Measurements from ENCODE around the gene ADGRG3. TPM values are rescaled to one million over a fixed set of nuclear protein-coding genes. Genes with fewer than 3 reads are reported as not detected.
A peak's percentile ranks its signal among the peaks of the same experiment; 100 is the strongest.

Gene ADGRG3
- polyA plus RNA-seq, 3 donors, result 0.41 to 1.0 TPM; not detected in 1

DNA sequence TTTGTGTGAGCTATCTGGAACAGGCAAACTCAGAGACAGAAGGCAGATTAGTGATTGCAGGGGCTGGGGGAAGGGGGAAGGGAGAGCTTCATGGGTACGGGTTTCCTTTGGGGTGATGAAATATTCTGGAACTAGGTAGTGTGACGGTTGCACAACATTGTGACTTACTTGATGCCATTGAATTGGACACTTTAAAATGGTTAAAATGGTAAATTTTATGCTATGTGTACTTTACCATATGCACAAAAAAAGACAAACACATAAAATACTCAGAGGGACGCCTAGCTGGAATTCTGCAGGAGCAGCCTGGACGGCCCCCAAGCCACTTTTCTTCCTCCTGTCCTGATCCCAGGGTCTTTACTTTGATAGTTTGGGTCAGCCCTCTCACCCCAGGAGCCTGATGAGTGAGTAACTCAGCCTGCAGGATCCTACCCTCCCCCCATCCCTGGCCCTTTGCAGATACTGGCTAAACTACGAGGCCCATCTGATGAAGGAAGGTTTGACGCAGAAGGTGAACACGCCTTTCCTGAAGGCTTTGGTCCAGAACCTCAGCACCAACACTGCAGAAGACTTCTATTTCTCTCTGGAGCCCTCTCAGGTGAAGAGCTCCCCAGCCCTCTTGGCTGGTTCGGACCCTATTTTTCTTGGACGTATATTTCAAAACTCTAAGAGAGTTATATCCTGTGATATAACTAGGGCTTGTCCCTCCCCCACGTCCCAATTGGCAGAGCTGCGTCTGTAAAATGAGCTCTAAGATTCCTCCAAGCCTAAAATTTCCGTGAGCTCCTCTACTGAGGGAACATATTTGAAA is 7.8 kb downstream of the ADGRG3 start:
- Mint-ChIP-seq H3K4me3 (peak overlapping the region in 1 of 2 donors; percentile 4), H3K27me3 (ENCODE audit: low read depth in 3 of 3) (peaks cover 2 to 4% (median 4%) of the 10 kb centered on the region in 3 donors), H3K9me3 (no peaks in the 10 kb centered on the region), H3K4me1 (peaks cover 42% of the 10 kb centered on the region), H3K27ac (peak overlapping the region; percentile 10 to 61 (median 47)), H3K36me3 (no peaks in the 10 kb centered on the region)
- peak; percentile 55 to 78 (median 71) for DNase-seq
- peaks cover 30 to 49% of the 10 kb centered on the region in 2 donors for H3K4me1 ChIP-seq (ENCODE audit: control insufficient read depth in 1 of 2, insufficient read depth in 2 of 2, low read length in 2 of 2)
- no peak overlapping the region for H3K9ac ChIP-seq (ENCODE audit: insufficient read depth, low read length, poor library complexity, severe bottlenecking)
- no peaks in the 10 kb centered on the region for H4K20me1 ChIP-seq (ENCODE audit: insufficient read depth, low read length)
- H3K79me2 ChIP-seq (ENCODE audit: insufficient read depth, low read length), result no peaks in the 10 kb centered on the region
- no peaks in the 10 kb centered on the region for H3K9me3 ChIP-seq (replicated peaks in 1 of 2; ENCODE audit: control insufficient read depth in 1 of 2, insufficient read depth in 1 of 2, low read length in 2 of 2)
- no peak overlapping the region for H3K27ac ChIP-seq (ENCODE audit: low read depth in 1 of 2, low read length in 2 of 2)
- WGBS (ENCODE audit: insufficient coverage), result 17% methylated on average over 2 of the region's 12 CpGs
- H3K4me3 ChIP-seq (replicated peaks in 1 of 3; ENCODE audit: low read depth in 2 of 3, low read length in 3 of 3), result no peak overlapping the region
- no peaks in the 10 kb centered on the region for H3K27me3 ChIP-seq (ENCODE audit: control insufficient read depth in 2 of 2, insufficient read depth in 2 of 2, low read length in 2 of 2)
- H3K36me3 ChIP-seq (replicated peaks in 1 of 2; ENCODE audit: control insufficient read depth in 1 of 2, insufficient read depth in 2 of 2, low read length in 2 of 2), result no peaks in the 10 kb centered on the region
- H2AFZ ChIP-seq (ENCODE audit: insufficient read depth, low read depth, low read length, poor library complexity, severe bottlenecking), result no peak overlapping the region
- no peak overlapping the region for H3K4me2 ChIP-seq (replicated peaks; ENCODE audit: extremely low read depth, low read length, poor library complexity, severe bottlenecking)
- intact Hi-C loops (cut with micrococcal nuclease), result no loop called here
- TF ChIP-seq, protein P1, sequence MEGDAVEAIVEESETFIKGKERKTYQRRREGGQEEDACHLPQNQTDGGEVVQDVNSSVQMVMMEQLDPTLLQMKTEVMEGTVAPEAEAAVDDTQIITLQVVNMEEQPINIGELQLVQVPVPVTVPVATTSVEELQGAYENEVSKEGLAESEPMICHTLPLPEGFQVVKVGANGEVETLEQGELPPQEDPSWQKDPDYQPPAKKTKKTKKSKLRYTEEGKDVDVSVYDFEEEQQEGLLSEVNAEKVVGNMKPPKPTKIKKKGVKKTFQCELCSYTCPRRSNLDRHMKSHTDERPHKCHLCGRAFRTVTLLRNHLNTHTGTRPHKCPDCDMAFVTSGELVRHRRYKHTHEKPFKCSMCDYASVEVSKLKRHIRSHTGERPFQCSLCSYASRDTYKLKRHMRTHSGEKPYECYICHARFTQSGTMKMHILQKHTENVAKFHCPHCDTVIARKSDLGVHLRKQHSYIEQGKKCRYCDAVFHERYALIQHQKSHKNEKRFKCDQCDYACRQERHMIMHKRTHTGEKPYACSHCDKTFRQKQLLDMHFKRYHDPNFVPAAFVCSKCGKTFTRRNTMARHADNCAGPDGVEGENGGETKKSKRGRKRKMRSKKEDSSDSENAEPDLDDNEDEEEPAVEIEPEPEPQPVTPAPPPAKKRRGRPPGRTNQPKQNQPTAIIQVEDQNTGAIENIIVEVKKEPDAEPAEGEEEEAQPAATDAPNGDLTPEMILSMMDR (IDR thresholded peaks at IDR 0.05), result no peak

DNA sequence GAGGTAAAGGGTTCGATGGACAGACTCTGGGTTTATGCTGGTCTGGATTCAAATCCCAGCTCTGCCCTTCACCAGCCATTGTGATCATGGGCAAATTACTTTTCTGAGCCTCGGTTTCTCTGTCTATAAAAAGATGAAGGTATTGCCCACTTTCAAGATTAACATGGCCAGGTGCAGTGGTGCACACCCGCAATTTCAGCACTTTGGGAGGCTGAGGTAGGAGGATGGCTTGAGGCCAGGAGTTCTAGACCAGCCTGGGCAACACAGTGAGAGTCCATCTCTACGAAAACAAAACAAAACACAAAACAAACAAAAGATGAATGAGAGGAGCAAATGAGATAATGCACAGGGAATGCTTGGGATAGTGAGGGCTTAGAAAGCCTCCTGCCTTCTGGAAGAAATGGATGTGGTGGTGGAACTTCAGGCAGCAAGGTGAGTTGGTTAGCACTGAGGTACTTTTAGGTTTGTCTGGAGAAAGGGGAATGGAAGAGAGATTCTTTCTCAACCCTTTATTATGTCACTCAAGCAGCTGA is 8.5 kb downstream of the ADGRG3 start:
- no peaks in the 10 kb centered on the region for H3K9me3 Mint-ChIP-seq
- H3K36me3 Mint-ChIP-seq, result no peaks in the 10 kb centered on the region
- H3K4me1 Mint-ChIP-seq, result peaks cover 42% of the 10 kb centered on the region
- H3K4me3 ChIP-seq (replicated peaks in 1 of 3; ENCODE audit: low read depth in 2 of 3, low read length in 3 of 3), result no peak overlapping the region
- no peaks in the 10 kb centered on the region for H3K79me2 ChIP-seq (ENCODE audit: insufficient read depth, low read length)
- TF ChIP-seq, protein P1 (IDR thresholded peaks at IDR 0.05), result no peak
- WGBS (ENCODE audit: insufficient coverage), result no CpG with 5 or more reads among the region's 4 CpGs
- H3K27ac Mint-ChIP-seq, result peak overlapping the region in 5 of 7 donors; percentile 14 to 72 (median 47)
- no peaks in the 10 kb centered on the region for H3K9me3 ChIP-seq (replicated peaks in 1 of 2; ENCODE audit: control insufficient read depth in 1 of 2, insufficient read depth in 1 of 2, low read length in 2 of 2)
- no peak overlapping the region for H3K27ac ChIP-seq (ENCODE audit: low read depth in 1 of 2, low read length in 2 of 2)
- H3K9ac ChIP-seq (ENCODE audit: insufficient read depth, low read length, poor library complexity, severe bottlenecking), result no peak overlapping the region
- peaks cover 31 to 50% of the 10 kb centered on the region in 2 donors for H3K4me1 ChIP-seq (ENCODE audit: control insufficient read depth in 1 of 2, insufficient read depth in 2 of 2, low read length in 2 of 2)
- no peak overlapping the region for H2AFZ ChIP-seq (ENCODE audit: insufficient read depth, low read depth, low read length, poor library complexity, severe bottlenecking)
- H4K20me1 ChIP-seq (ENCODE audit: insufficient read depth, low read length), result no peaks in the 10 kb centered on the region
- H3K27me3 Mint-ChIP-seq (ENCODE audit: low read depth in 3 of 3), result peaks cover 2 to 4% (median 4%) of the 10 kb centered on the region in 3 donors
- DNase-seq, result no peak
- peak overlapping the region in 1 of 2 donors; percentile 15 for H3K4me3 Mint-ChIP-seq
- intact Hi-C loops (cut with micrococcal nuclease), result no loop called here
- H3K27me3 ChIP-seq (ENCODE audit: control insufficient read depth in 2 of 2, insufficient read depth in 2 of 2, low read length in 2 of 2), result no peaks in the 10 kb centered on the region
- H3K36me3 ChIP-seq (replicated peaks in 1 of 2; ENCODE audit: control insufficient read depth in 1 of 2, insufficient read depth in 2 of 2, low read length in 2 of 2), result no peaks in the 10 kb centered on the region
- no peak overlapping the region for H3K4me2 ChIP-seq (replicated peaks; ENCODE audit: extremely low read depth, low read length, poor library complexity, severe bottlenecking)

All from CD14-positive monocyte (primary cell).